ENCODE measurements around the gene CD163L1. TPM values are rescaled to one million over a fixed set of nuclear protein-coding genes. Genes with fewer than 3 reads are reported as not detected.
"Not testable (repeated sequence)": the region's sequence is repeated elsewhere in the genome, so short reads cannot be mapped to it uniquely, and the experiment has no call there.

Gene CD163L1
- total RNA-seq, 2 donors from 2014 or later: 8.2 TPM; not detected in 1

GRCh38 chr12:7351177-7351576, 92.8 kb downstream of the CD163L1 start:
- Histone ChIP-seq H3K27me3 (replicated peaks; ENCODE audit: insufficient read depth) (no peaks in the 10 kb centered on the region), H3K27ac (no peak overlapping the region), H3K4me3 (no peak overlapping the region), H3K36me3 (no peaks in the 10 kb centered on the region), H3K9me3 (no peaks in the 10 kb centered on the region), H3K4me1 (replicated peaks) (no peaks in the 10 kb centered on the region)
- TF ChIP-seq, protein P1, sequence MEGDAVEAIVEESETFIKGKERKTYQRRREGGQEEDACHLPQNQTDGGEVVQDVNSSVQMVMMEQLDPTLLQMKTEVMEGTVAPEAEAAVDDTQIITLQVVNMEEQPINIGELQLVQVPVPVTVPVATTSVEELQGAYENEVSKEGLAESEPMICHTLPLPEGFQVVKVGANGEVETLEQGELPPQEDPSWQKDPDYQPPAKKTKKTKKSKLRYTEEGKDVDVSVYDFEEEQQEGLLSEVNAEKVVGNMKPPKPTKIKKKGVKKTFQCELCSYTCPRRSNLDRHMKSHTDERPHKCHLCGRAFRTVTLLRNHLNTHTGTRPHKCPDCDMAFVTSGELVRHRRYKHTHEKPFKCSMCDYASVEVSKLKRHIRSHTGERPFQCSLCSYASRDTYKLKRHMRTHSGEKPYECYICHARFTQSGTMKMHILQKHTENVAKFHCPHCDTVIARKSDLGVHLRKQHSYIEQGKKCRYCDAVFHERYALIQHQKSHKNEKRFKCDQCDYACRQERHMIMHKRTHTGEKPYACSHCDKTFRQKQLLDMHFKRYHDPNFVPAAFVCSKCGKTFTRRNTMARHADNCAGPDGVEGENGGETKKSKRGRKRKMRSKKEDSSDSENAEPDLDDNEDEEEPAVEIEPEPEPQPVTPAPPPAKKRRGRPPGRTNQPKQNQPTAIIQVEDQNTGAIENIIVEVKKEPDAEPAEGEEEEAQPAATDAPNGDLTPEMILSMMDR (IDR thresholded peaks at IDR 0.05): no peak
- TF ChIP-seq POLR2A (IDR thresholded peaks at IDR 0.05): no peak
- no peak for TF ChIP-seq POLR2AphosphoS5 (IDR thresholded peaks at IDR 0.05)
- WGBS: 78% methylated on average over 2 of the region's 2 CpGs
- intact Hi-C loops (cut with DNase I): no loop called here
- DNase-seq (ENCODE audit: low spot score): no peak

DNA sequence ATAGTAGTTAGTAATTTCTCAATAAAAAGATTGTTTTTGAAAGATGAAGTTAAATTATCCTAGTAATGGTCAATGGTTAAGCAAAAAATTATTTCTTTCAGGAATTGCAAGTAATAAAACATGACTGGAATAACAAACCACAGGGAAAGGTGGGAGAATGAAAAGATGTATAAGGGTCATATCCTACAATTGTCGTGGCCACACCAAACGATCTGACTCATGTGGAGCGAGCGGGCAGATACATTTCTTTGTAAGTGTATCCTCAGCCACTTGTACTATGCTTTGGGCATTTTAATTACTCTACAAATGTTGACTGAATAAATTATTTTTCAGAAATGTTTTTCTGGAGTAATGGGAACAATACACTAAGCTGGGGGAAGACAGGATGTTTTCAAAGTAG, 94.5 kb downstream of the CD163L1 start:
- TF ChIP-seq POLR2A (IDR thresholded peaks at IDR 0.05): no peak
- TF ChIP-seq POLR2AphosphoS5 (IDR thresholded peaks at IDR 0.05): no peak
- TF ChIP-seq, protein P1 (IDR thresholded peaks at IDR 0.05): no peak
- no peak for DNase-seq (ENCODE audit: low spot score)
- no peaks in the 10 kb centered on the region for H3K4me1 ChIP-seq (replicated peaks)
- intact Hi-C loops (cut with DNase I): no loop called here
- 75% methylated on average over 4 of the region's 4 CpGs for WGBS
- H3K36me3 ChIP-seq: no peaks in the 10 kb centered on the region
- no peaks in the 10 kb centered on the region for H3K9me3 ChIP-seq
- H3K27ac ChIP-seq: no peak overlapping the region
- H3K4me3 ChIP-seq: no peak overlapping the region
- no peaks in the 10 kb centered on the region for H3K27me3 ChIP-seq (replicated peaks; ENCODE audit: insufficient read depth)

- Histone ChIP-seq H3K27ac (no peak overlapping the region), H3K27me3 (replicated peaks; ENCODE audit: insufficient read depth) (no peaks in the 10 kb centered on the region), H3K4me3 (no peak overlapping the region), H3K4me1 (replicated peaks) (no peaks in the 10 kb centered on the region), H3K36me3 (no peaks in the 10 kb centered on the region), H3K9me3 (no peaks in the 10 kb centered on the region)
- WGBS: 74% methylated on average over 6 of the region's 6 CpGs
- intact Hi-C loops (cut with DNase I): no loop called here
- DNase-seq (ENCODE audit: low spot score): no peak
- TF ChIP-seq POLR2AphosphoS5 (IDR thresholded peaks at IDR 0.05) (no peak), POLR2A (IDR thresholded peaks at IDR 0.05) (no peak)
- TF ChIP-seq, protein P1 (IDR thresholded peaks at IDR 0.05): no peak
Measured at GRCh38 chr12:7346551-7347225, 97.3 kb downstream of the CD163L1 start.

DNA sequence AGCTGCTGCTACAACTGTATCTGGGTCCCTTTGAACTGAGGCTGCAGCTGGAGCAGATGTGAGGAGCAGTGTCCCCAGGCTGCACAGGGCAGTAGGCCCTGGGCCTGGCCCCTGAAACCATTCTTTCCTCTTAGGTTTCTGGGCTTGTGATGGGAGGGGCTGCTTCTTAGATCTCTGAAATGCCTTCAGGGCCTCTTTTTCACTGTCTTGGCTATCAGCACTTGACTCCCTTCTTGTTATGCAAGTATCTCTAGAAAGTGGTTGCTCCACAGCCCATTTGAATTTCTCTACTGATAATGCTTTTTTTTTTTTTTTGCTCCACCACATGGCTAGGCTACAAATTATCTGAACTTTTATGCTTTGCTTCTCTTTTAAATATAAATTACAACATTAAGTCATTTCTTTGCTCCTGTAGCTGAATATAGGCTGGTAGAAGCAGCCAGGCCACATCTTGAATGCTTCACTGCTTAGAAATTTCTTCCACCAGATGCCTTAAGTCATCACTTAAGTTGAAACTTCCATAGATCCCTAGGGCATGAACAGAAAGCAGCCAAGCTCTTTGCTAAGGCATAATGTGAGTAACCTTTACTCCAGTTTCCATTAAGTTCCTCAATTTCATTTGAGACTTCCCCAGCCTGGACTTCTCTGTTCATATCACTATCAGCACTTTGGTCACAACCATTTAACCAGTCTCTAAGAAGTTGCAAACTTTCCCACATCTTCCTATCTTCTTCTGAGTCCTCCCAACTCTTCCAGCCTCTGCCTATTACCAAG, 98.9 kb downstream of the CD163L1 start:
- TF ChIP-seq, protein P1 (IDR thresholded peaks at IDR 0.05): no peak
- TF ChIP-seq POLR2AphosphoS5 (IDR thresholded peaks at IDR 0.05): no peak
- no peak for TF ChIP-seq POLR2A (IDR thresholded peaks at IDR 0.05)
- H3K9me3 ChIP-seq: no peaks in the 10 kb centered on the region
- H3K4me1 ChIP-seq (replicated peaks): no peaks in the 10 kb centered on the region
- H3K27ac ChIP-seq: no peak overlapping the region
- intact Hi-C loops (cut with DNase I): no loop called here
- no peaks in the 10 kb centered on the region for H3K27me3 ChIP-seq (replicated peaks; ENCODE audit: insufficient read depth)
- H3K4me3 ChIP-seq: no peak overlapping the region
- DNase-seq (ENCODE audit: low spot score): no peak
- no peaks in the 10 kb centered on the region for H3K36me3 ChIP-seq

- no peak for DNase-seq (ENCODE audit: low spot score)
- H3K27me3 ChIP-seq (replicated peaks; ENCODE audit: insufficient read depth): no peaks in the 10 kb centered on the region
- no peaks in the 10 kb centered on the region for H3K4me1 ChIP-seq (replicated peaks)
- intact Hi-C loops (cut with DNase I): no loop called here
- H3K27ac ChIP-seq: no peak overlapping the region
- no peaks in the 10 kb centered on the region for H3K36me3 ChIP-seq
- TF ChIP-seq POLR2A (IDR thresholded peaks at IDR 0.05): no peak
- no peak for TF ChIP-seq POLR2AphosphoS5 (IDR thresholded peaks at IDR 0.05)
- TF ChIP-seq, protein P1 (IDR thresholded peaks at IDR 0.05): no peak
- H3K9me3 ChIP-seq: no peaks in the 10 kb centered on the region
- WGBS: 51% methylated on average over 1 of the region's 1 CpG
- H3K4me3 ChIP-seq: no peak overlapping the region
Measured at GRCh38 chr12:7339675-7340074, 104.3 kb downstream of the CD163L1 start.

DNA sequence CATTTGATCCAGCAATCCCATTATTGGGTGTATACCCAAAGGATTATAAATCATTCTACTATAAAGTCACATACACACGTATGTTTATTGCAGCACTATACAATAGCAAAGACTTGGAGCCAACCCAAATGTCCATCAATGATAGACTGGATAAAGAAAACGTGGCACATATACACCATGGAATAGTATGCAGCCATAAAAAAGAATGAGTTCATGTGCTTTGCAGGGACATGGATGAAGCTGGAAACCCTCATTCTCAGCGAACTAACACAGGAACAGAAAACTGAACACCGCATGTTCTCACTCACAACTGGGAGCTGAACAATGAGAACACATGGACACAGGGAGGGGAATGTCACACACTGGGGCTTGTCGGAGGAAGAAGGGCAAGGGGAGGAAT, 106.2 kb downstream of the CD163L1 start:
- 77% methylated on average over 5 of the region's 5 CpGs for WGBS
- H3K27me3 ChIP-seq (replicated peaks; ENCODE audit: insufficient read depth); H3K27ac ChIP-seq; DNase-seq (ENCODE audit: low spot score); H3K36me3 ChIP-seq; intact Hi-C loops (cut with DNase I); H3K9me3 ChIP-seq; H3K4me1 ChIP-seq (replicated peaks); H3K4me3 ChIP-seq: not testable (repeated sequence)
